ENCODE measurements around the gene DOCK3.

Gene DOCK3, protein sequence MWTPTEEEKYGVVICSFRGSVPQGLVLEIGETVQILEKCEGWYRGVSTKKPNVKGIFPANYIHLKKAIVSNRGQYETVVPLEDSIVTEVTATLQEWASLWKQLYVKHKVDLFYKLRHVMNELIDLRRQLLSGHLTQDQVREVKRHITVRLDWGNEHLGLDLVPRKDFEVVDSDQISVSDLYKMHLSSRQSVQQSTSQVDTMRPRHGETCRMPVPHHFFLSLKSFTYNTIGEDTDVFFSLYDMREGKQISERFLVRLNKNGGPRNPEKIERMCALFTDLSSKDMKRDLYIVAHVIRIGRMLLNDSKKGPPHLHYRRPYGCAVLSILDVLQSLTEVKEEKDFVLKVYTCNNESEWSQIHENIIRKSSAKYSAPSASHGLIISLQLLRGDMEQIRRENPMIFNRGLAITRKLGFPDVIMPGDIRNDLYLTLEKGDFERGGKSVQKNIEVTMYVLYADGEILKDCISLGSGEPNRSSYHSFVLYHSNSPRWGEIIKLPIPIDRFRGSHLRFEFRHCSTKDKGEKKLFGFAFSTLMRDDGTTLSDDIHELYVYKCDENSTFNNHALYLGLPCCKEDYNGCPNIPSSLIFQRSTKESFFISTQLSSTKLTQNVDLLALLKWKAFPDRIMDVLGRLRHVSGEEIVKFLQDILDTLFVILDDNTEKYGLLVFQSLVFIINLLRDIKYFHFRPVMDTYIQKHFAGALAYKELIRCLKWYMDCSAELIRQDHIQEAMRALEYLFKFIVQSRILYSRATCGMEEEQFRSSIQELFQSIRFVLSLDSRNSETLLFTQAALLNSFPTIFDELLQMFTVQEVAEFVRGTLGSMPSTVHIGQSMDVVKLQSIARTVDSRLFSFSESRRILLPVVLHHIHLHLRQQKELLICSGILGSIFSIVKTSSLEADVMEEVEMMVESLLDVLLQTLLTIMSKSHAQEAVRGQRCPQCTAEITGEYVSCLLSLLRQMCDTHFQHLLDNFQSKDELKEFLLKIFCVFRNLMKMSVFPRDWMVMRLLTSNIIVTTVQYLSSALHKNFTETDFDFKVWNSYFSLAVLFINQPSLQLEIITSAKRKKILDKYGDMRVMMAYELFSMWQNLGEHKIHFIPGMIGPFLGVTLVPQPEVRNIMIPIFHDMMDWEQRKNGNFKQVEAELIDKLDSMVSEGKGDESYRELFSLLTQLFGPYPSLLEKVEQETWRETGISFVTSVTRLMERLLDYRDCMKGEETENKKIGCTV (N-terminal part only)

DNA sequence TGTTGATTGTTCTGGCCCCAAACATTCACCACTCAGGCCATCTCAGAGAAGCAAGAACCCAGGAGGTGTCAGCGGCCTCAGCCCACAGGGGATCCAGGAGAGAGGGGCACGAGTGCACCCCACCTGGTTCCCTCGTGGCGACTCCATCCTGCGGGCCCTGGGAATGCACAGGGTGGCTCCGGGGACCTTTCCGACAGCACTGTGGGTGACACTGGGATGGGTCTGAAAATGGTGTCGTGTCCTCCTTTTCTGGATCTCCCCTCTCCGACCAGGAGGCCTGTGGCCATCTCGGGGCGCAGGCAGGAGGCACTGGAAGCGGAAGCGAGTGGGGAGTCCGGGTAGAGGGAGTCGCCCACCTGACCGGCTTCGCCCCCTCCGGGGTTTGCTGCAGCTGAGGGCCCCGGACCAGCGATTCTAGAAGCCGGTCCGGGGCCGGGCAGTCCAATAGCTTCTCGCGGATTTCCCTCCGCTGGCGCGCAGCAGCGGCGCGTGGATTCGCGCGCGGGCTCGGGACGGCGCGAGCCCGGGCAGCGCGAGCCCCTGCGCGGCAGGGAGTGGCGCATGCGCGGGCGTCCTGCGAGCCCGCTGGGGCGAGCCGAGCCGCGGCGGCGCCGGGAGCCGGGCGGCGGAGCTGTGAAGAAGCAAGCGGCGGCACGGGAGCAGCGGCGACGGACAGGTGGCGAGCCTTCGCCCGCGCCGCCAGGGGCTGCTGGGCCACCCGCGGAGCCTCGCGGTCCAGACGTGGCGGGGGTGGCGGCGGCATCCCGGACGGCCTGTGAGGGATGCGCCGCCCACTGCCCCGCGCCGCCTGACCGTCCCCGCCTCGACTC, at the start of gene DOCK3:
TSS of gene DOCK3 (plus strand) at position 579 of the 830 bp plus-strand sequence. CDS start 337 bp downstream, outside the sequence.
- in situ Hi-C loops (cut with HindIII; ENCODE audit: low sequenced_read_pairs): no loop called here

DNA sequence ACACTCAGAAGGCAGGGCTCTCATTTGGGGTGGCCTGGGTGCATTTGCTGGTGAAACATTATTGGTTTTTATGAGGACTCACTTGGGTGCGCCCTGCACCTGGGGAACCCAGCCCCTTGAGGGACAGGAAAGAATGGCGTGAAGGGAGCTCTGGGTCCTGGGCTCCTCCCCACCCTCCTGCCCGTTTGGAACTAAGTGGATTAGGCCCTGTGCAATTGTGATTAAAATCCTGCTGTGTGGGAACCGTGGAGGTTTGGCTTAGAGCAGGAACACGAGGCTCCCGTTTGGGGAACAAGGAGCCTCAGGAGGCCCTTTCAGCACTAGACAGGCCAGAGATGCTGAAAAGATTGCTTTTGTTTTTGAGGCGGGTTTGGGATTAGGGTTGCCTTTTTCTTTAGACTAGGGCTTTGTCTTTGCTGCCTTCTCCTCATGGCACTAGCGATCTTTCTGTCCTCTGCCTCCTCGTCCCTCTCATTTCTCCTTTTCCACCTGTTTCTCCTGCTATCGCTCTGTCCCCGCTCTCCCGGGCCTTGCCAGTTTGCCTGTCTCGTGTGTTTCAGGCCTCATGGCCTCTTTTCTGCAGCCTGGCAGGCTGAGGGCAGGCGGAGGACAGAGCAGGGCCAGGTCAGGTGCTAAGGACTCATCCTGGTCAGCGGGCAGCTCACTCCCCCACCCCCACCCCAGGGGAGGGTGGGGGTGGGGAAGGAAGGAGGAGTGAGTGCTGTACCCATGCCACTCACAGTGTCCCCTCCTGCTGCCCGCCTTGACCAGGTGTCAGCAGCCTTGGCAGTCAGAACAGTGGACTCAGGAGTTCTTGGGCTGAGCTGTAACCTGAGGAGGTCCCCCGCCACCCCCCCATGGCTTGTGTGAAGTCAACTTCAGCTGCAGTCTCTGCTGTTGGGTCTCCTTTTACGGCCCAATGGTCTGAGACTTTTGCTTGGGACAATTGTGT, 49.2 kb upstream of the DOCK3 start:
- in situ Hi-C loops (cut with HindIII; ENCODE audit: low sequenced_read_pairs): no loop called here

DNA sequence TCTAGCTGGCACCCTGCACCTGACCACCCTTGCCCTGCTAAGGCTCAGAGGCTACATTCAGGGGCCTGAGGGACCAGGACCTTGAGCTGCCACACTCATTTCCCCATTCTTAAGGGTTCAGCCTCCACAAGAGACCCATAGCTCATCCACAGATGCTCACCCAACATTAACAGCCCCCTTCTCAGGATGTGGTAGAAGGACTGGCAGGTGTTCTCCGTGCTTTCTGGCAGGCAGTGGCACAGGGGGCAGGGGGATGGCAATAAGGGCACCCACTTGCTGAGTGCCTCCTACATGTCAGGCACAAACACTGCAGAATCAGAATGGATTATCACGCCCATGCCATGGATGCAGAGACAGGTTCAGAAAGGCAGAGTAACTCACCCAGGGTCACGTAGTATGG, 48.3 kb upstream of the DOCK3 start:
- in situ Hi-C loops (cut with HindIII; ENCODE audit: low sequenced_read_pairs): no loop called here

DNA sequence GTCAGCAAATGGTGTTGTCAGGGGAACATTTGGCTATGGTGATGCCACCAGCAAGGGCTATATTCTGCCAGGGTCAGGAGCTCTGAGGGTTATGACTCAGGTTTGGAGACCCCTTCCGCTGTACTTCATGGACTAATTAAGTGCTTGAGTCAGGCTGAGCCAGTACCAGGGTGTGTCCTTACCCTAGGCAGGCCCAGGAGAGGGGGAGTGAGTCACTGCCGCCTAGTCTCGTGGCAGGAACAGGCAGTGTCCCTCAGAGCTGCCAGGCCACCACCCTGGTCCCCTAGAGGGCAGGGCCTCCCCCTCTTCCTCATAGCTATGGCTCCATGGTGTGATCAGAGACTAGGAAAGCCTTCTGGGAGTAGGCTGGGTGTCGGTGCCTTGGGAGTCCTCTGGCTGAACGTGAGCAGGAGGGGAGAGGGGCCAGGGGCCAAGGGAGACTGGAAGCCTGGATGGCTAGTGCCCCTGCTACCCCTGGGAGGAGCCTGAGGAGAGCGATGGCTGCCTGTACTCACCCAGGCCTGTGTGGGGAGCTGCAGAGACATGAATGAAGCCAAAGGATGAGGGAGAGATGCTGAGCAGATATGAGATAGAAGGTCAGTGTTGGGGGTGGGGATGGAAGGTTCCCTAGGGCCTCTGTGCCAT, 47.2 kb upstream of the DOCK3 start:
- in situ Hi-C loops (cut with HindIII; ENCODE audit: low sequenced_read_pairs): no loop called here

DNA sequence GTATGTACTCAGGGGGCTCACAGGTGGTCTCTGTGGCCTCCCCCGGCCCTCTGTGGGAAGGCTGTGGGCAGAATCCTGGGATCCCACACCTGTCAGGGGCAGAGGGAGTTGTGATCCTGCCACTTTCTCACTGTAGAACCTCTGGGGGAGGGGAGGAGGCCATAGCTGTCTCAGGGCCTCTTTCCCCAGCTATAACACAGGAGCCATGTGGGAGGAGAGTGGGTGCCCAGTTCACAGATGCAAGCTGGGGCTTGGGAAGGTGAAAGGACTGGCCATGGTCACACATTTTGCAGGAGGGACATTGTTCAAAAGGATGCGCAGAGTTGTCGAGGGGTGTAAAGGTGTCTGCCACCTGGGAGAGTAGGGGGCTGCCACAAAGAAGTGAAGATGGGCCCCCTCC, 46.1 kb upstream of the DOCK3 start:
- in situ Hi-C loops (cut with HindIII; ENCODE audit: low sequenced_read_pairs): no loop called here

DNA sequence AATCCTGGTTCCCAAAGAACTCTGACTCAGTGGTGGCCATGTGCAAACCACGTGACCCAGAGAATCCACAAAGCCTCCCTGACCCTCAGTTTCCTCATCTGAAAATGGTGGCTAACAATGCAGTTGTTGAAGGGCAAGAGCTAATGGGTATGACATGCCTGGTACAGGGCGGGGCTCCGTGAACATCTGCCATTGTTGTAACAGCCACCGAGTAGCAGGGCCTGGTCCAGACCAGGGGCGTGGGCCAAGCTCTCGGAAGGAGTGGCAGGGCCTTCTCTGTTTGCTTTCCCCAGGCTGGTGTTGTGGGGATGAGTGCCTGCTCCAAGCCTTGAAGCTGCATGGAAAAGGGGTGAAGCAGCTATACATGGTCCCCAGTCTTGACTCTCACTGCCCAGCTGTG, 44.3 kb upstream of the DOCK3 start:
- in situ Hi-C loops (cut with HindIII; ENCODE audit: low sequenced_read_pairs): no loop called here

DNA sequence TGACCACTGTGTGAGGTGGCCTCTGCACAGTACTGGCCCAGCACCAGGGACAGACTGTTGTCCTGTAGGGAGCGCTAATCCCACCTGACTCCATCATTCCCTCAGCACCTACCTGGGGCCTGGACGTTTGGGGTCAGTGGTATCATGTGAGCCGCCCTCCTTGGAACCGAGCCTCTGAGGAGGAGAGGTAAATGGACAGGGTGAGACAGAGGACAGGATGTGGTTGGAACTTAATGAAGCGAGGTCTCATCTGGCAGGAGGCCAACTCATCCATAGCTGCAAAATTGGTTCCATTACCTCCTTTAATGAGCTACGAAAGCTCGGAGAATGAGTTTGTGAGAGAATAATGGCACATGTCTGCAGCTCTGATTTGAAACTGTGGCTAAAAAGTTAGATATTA, 43.9 kb upstream of the DOCK3 start:
- in situ Hi-C loops (cut with HindIII; ENCODE audit: low sequenced_read_pairs): no loop called here

DNA sequence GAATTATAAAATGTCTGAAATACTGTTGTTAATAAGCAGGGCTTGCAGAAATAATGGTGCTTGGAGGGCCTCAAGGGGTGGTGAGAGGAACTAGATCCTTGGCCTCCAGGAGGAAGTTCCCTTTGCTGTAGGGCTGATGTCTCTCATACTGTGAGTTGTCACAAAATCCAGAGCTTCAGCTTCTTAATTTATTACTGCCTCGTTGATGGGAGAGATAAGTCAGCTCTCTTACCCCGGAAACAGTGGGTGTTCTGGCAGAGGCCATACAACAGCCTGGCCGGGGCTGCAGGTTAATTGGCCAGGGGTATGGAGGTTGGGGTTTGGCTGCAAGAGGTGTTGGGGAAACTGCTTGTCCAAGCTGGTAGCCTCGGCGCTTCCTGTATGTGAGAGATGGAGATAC, 42.3 kb upstream of the DOCK3 start:
- in situ Hi-C loops (cut with HindIII; ENCODE audit: low sequenced_read_pairs): no loop called here

DNA sequence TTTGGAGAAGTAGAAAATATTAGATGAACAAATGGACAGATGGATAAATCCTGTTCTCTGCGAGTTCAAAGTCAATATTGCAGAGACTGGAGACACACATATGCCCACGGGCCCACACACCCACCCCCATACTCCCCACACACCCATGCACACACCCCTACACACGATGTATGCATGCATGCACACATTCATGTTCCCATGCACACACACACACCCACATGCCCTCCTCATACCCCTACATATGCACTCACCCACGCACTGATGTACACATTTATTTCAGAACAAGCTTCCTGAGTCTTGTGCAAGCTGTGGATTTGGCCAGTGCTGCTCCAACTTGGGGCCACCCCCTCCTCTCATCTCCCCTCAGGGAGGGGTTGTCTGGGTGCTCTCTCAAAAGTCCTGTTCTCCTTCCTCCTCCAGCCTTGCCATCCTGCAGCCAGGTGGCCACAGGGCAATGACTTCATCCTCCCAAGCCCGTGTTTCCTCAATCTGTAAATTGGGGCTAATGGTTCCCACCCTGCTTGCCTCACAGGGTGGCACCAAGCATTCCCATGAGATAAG, 41.4 kb upstream of the DOCK3 start:
- in situ Hi-C loops (cut with HindIII; ENCODE audit: low sequenced_read_pairs): no loop called here

DNA sequence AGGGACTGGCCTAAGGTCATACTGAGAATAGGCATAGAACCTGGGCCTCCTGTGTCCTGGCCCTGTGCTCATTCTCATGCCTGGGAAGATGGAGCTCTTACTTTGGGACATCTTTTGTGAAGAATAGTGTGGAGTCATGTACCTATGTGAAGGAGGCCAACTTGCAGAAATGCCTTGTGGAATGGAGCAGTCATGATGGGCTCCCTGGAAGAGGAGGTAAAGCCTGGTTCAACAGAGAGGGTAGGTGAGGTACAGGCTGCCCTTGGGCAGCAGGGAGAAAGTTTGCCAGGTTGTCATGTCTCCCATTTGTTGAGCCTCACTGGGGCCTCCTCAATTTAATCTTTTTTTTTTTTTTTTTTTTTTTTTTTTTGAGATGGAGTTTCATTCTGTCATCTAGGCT, 39.7 kb upstream of the DOCK3 start:
- in situ Hi-C loops (cut with HindIII; ENCODE audit: low sequenced_read_pairs): no loop called here

DNA sequence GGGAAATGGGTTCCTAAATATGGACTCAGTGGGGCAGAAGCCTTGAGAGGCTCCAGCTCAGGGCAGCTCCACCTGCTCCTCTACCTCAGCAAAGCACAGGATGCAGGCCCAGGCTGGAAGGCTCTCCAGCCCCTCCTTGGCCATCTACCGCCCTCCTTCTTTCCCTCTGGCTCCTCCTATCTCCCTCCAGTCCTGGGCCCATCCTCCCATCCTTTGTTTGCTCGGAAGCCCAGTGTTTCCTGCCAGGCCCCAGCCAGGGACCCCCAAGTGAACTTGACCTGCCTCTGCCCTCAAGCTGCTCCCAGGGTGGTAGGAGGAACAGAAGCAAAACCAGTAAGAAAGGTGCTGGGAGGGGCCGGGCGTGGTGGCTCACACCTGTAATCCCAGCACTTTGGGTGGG, 37.7 kb upstream of the DOCK3 start:
- in situ Hi-C loops (cut with HindIII; ENCODE audit: low sequenced_read_pairs): no loop called here

DNA sequence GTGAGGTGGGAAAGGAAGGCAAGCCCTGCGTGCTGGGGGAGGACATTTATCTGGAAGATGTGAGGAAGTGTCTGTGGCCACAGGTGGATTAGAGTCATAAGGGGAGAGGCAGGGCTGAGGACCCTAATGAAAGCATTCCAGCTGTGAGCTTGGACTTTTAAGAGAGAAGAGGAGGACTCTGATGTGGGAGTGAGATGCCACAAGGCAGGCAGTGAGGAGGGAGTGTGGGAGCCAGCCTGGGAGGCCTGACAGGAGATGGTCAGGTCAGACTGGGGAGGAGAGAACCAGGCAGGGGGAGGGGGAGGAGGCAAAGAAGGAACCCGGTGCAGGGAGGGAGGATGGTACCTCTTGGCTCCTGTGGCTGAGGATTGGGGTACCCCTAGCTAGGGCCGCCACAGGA, 36.8 kb upstream of the DOCK3 start:
- in situ Hi-C loops (cut with HindIII; ENCODE audit: low sequenced_read_pairs): no loop called here

DNA sequence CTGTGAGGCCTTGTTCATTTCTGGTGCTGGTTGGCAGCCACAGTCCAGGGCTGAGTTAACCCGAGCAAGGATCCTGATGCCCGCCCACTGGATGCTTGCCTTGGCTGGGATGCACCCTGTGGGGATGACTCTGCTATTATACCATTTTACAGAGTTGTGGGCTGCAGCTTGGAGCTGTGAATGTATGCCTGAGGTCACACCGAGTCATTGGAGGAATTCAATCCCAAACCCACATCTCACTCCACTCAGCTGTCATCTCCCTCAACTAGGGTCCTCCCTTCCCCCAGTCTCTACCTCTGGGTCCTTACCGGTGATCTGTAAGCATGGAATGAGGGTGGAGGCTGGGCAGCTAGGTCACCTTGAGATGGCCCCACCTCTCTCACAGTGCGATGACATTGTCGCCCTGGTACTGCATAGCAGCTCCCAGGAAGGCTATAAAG, 35.7 kb upstream of the DOCK3 start:
- in situ Hi-C loops (cut with HindIII; ENCODE audit: low sequenced_read_pairs): no loop called here

DNA sequence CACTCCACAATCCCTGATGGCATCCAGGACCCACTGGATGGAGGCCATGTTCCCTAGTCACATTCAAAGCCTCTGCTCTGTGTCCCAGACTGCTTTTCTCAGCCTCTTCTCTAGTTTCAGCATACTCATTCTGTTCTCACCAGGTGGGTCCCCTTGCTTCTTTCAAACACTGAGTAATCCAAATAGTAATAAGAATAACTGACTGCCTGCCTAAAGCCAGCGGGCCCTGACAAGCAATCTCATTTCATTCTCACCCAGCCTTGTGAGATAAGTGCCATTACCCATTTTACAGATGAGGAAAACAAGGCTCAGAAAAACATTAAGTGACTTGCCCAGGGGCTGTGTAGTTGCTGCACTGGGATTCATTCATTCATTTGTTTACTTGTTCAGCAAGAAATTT, 32.3 kb upstream of the DOCK3 start:
- in situ Hi-C loops (cut with HindIII; ENCODE audit: low sequenced_read_pairs): no loop called here

DNA sequence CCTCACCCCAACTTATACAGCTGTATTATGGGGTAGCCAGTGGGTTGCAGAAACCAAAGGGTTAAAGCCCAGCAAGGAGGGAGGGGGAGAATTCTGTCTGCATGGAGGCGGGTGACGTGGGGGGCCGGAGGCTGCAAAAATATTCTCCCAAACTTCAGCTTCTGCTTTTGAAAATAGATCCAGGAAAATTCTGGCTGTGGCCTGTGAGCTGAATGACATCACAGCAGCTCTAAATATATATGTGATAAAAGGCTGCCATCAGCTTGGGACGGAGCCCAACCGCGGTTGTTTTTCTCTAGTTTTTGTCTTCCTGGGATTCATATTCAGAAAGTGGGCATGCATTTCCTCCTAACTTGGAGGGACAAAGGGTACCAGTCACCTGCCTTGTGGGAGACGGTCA, 30.2 kb upstream of the DOCK3 start:
- in situ Hi-C loops (cut with HindIII; ENCODE audit: low sequenced_read_pairs): no loop called here

DNA sequence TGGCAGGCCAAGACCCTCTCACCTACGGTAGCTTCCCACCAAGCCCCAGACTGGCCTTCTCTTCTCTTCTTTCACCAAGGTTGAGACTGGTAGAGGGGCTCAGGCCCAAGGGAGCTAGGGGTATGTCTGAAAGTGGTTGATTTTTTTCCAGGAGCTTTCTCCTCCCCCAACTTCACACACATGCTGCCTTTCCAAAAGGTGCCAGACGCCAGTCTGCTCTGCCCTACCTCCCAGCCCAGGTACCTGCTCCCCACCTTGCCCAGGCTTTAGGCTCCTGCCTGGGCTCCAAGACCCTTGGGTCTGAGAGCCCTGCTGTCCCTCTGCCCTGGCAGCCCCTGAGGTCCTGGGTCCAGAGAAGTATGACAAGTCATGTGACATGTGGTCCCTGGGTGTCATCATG, 29.3 kb upstream of the DOCK3 start:
- in situ Hi-C loops (cut with HindIII; ENCODE audit: low sequenced_read_pairs): no loop called here

DNA sequence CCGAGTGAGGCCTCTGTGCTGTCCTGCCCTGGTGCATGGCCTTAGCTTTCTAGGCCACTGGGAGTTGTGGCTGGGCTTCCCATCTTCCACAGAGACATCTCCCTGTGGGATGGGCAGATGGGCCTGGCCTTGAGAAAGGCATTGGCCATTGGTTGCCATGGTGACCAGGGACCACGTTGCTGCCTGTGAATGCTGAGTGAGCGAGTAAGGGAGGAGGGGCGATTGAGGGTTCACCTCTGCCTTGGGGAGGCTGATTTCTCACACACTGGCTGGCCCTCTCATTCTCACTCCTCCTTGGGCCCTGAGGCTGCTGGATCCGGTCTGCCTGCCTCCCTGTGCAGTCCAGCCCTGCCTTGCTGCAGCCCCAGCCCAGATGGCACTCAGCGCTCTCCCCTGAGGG, 26.4 kb upstream of the DOCK3 start:
- in situ Hi-C loops (cut with HindIII; ENCODE audit: low sequenced_read_pairs): no loop called here

DNA sequence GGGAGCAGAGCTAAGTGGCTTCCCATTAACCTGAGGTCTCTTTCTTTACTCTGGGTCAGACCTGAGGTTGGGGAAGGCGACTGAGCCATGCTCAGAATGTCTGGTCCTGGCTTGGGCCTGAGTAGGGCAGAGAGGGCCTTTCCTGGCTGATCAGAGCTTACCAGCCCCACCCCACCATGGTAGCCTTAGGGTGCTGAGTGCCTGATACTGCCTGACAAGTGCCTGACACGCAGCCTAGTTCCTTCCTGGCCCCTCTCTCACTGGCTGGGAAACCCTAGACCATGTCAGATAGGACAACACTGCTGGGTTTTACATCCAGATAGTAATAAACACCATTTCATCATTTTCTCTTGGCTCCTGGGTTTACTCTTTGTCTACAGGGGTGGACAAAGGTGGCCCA, 25.8 kb upstream of the DOCK3 start:
- in situ Hi-C loops (cut with HindIII; ENCODE audit: low sequenced_read_pairs): no loop called here
